H1 (cell line): Measurements from ENCODE around the gene ZNF318. TPM values are rescaled to one million over a fixed set of nuclear protein-coding genes. Genes with fewer than 3 reads are reported as not detected.

Source experiments
- CTCF ChIA-PET: fragments of 300-600 bp; sonication (Branson Sonifier 250); formaldehyde crosslinking; loops from one replicate; lab custom pipeline; 2021; ENCODE audit not compliant: partially characterized antibody; lab: Charles Lee
- POLR2A ChIA-PET: fragments of 300-600 bp; sonication (Branson Sonifier 250); formaldehyde crosslinking; loops from one replicate; lab custom pipeline; 2021; ENCODE audit warnings: inconsistent platforms; ENCODE audit not compliant: partially characterized antibody; lab: Charles Lee
- DNase-seq, 2 experiments: peaks; one replicate each; pipeline versions ENCODE4 v3.0.0 to v3.0.0-alpha.2; 2010 to 2022; ENCODE audit warnings: low spot score in 2 of 2, low read depth in 1 of 2, mixed read lengths in 1 of 2
- FAIRE-seq: peaks from 2 replicates; lab custom pipeline; 2011; peaks lifted over from hg19 to GRCh38; lab: Jason Lieb, UNC
- H2AFZ ChIP-seq: 2 replicates; pipeline ENCODE4 v1.8.1; 2012; ENCODE audit warnings: low read length, inconsistent platforms
- H2AK5ac ChIP-seq: 2 replicates; pipeline ENCODE4 v1.6.1; 2013; ENCODE audit warnings: low read depth, low read length
- H2BK120ac ChIP-seq: replicated peaks from 2 replicates; pipeline ENCODE3; 2013; ENCODE audit warnings: low read depth, low read length, inconsistent platforms
- H2BK12ac ChIP-seq: 2 replicates; pipeline ENCODE4 v1.6.1; 2013; ENCODE audit warnings: low read depth, low read length
- H2BK15ac ChIP-seq: 2 replicates; pipeline ENCODE4 v1.6.1; 2013; ENCODE audit warnings: low read length
- H2BK20ac ChIP-seq: 2 replicates; pipeline ENCODE4 v1.6.1; 2013; ENCODE audit warnings: low read length
- H2BK5ac ChIP-seq: 2 replicates; pipeline ENCODE4 v1.6.1; 2013; ENCODE audit warnings: low read depth, low read length
- H3K14ac ChIP-seq: 2 replicates; pipeline ENCODE4 v1.6.1; 2013; ENCODE audit warnings: inconsistent platforms; ENCODE audit not compliant: insufficient read length
- H3K18ac ChIP-seq: 2 replicates; pipeline ENCODE4 v1.6.1; 2013; ENCODE audit warnings: low read length; ENCODE audit errors: extremely low read depth
- H3K23ac ChIP-seq: 2 replicates; pipeline ENCODE4 v1.6.1; 2013; ENCODE audit warnings: inconsistent platforms; ENCODE audit not compliant: insufficient read length
- H3K23me2 ChIP-seq: 2 replicates; pipeline ENCODE4 v1.6.1; 2013; ENCODE audit warnings: low read depth, low read length
- H3K27ac ChIP-seq: 2 replicates; pipeline ENCODE4 v1.6.1; 2011; ENCODE audit warnings: low read depth, low read length, inconsistent platforms
- H3K27me3 ChIP-seq, 4 experiments: replicated peaks in 1 of 4; 1 replicate in 1 of 4; 2 replicates in 3 of 4; pipeline versions ENCODE4 v1.6.1 to v1.8.1; 2011 to 2013; ENCODE audit warnings: low read length in 3 of 4, mild to moderate bottlenecking in 3 of 4, inconsistent platforms in 2 of 4, mixed read lengths in 2 of 4, moderate library complexity in 1 of 4; ENCODE audit not compliant: control insufficient read depth in 3 of 4, insufficient read depth in 3 of 4; ENCODE audit errors: extremely low read depth in 1 of 4
- H3K36me3 ChIP-seq, 4 experiments: 2 replicates each; pipeline versions ENCODE4 v1.6.1 to v1.8.1; 2011 to 2013; ENCODE audit warnings: mild to moderate bottlenecking in 4 of 4, low read length in 3 of 4, moderate library complexity in 2 of 4, control low read depth in 1 of 4, inconsistent platforms in 1 of 4; ENCODE audit not compliant: insufficient read depth in 4 of 4, control insufficient read depth in 2 of 4
- H3K4ac ChIP-seq: replicated peaks from 2 replicates; pipeline ENCODE3; 2013; ENCODE audit warnings: low read length, low read depth, mixed read lengths, inconsistent platforms; ENCODE audit not compliant: insufficient read length
- H3K4me1 ChIP-seq, 4 experiments: replicated peaks in 1 of 4; 1 replicate in 1 of 4; 2 replicates in 3 of 4; pipeline versions ENCODE4 v1.6.1 to v1.8.1; 2011 to 2013; ENCODE audit warnings: low read length in 3 of 4, inconsistent platforms in 2 of 4, mixed read lengths in 1 of 4; ENCODE audit not compliant: insufficient read depth in 4 of 4, control insufficient read depth in 3 of 4
- H3K4me2 ChIP-seq, 2 experiments: 2 replicates each; pipeline versions ENCODE4 v1.6.1 to v1.8.1; 2011 to 2013; ENCODE audit warnings: low read depth in 2 of 2, low read length in 2 of 2, control low read depth in 1 of 2, inconsistent platforms in 1 of 2, mild to moderate bottlenecking in 1 of 2; ENCODE audit not compliant: insufficient read depth in 1 of 2
- H3K4me3 ChIP-seq, 4 experiments: fragments of 200-600, 300-600 bp in 1 of 4; sonication (generic), shearing (Covaris generic), sonication (Bioruptor Twin) in 1 of 4; 2 replicates each; pipeline versions ENCODE4 v1.5.1 to v1.8.1; 2011 to 2016; ENCODE audit warnings: low read length in 4 of 4, low read depth in 3 of 4, control low read depth in 2 of 4, inconsistent platforms in 2 of 4, mild to moderate bottlenecking in 2 of 4, mixed read lengths in 1 of 4, moderate library complexity in 1 of 4; ENCODE audit not compliant: insufficient read depth in 2 of 4; ENCODE audit errors: extremely low read depth in 1 of 4
- H3K56ac ChIP-seq: replicated peaks from 2 replicates; pipeline ENCODE3; 2013; ENCODE audit warnings: low read depth, mild to moderate bottlenecking, mixed read lengths, low read length, inconsistent platforms; ENCODE audit not compliant: insufficient read length
- H3K79me1 ChIP-seq: 2 replicates; pipeline ENCODE4 v1.6.1; 2013; ENCODE audit warnings: low read depth, low read length, control low read depth
- H3K79me2 ChIP-seq, 2 experiments: 2 replicates each; pipeline versions ENCODE4 v1.6.1 to v1.8.1; 2012 to 2013; ENCODE audit warnings: low read length in 2 of 2, mild to moderate bottlenecking in 2 of 2, inconsistent platforms in 1 of 2; ENCODE audit not compliant: insufficient read depth in 2 of 2, control insufficient read depth in 1 of 2
- H3K9ac ChIP-seq, 4 experiments: replicated peaks in 1 of 4; 1 replicate in 1 of 4; 2 replicates in 3 of 4; pipeline versions ENCODE4 v1.6.1 to v1.8.1; 2011 to 2013; ENCODE audit warnings: low read depth in 3 of 4, low read length in 3 of 4, control low read depth in 2 of 4, mild to moderate bottlenecking in 2 of 4, moderate library complexity in 2 of 4, inconsistent platforms in 1 of 4; ENCODE audit errors: extremely low read depth in 1 of 4
- H3K9me3 ChIP-seq, 2 experiments: 2 replicates each; pipeline versions ENCODE4 v1.6.1 to v1.8.1; 2012 to 2013; ENCODE audit warnings: mild to moderate bottlenecking in 2 of 2, moderate library complexity in 2 of 2, control low read depth in 1 of 2, inconsistent platforms in 1 of 2, low read depth in 1 of 2, low read length in 1 of 2, mixed read lengths in 1 of 2; ENCODE audit not compliant: insufficient read depth in 2 of 2
- H4K20me1 ChIP-seq, 2 experiments: replicated peaks in 1 of 2; 2 replicates each; pipeline versions ENCODE3 to v1.8.1; 2011 to 2013; ENCODE audit warnings: inconsistent platforms in 2 of 2, low read length in 2 of 2, mild to moderate bottlenecking in 1 of 2; ENCODE audit not compliant: insufficient read depth in 2 of 2, control insufficient read depth in 1 of 2
- H4K5ac ChIP-seq: 2 replicates; pipeline ENCODE4 v1.6.1; 2013; ENCODE audit warnings: low read length, low read depth, mixed read lengths, inconsistent platforms; ENCODE audit not compliant: insufficient read length
- H4K8ac ChIP-seq: 2 replicates; pipeline ENCODE4 v1.8.0; 2013; ENCODE audit warnings: mild to moderate bottlenecking, moderate library complexity, low read length, inconsistent platforms; ENCODE audit not compliant: insufficient read depth; ENCODE audit errors: extremely low read depth
- H4K91ac ChIP-seq: replicated peaks from 2 replicates; pipeline ENCODE3; 2013; ENCODE audit warnings: low read length, mixed read lengths, inconsistent platforms; ENCODE audit not compliant: insufficient read length
- ATF3 ChIP-seq: IDR thresholded peaks from 2 replicates; pipeline ENCODE4 v1.6.1; 2011; ENCODE audit warnings: low read depth, mild to moderate bottlenecking, low read length; ENCODE audit not compliant: insufficient read depth
- BACH1 ChIP-seq: IDR thresholded peaks from 2 replicates; pipeline ENCODE4 v1.6.1; 2012; ENCODE audit warnings: low read length, improper control_type of control experiment
- CREB1 ChIP-seq: IDR thresholded peaks from 2 replicates; pipeline ENCODE4 v1.6.1; 2012; ENCODE audit warnings: inconsistent platforms
- POU5F1 ChIP-seq: IDR thresholded peaks from 2 replicates; pipeline ENCODE4 v1.6.1; 2011; ENCODE audit warnings: low read depth, mild to moderate bottlenecking, low read length, moderate library complexity
- SIX5 ChIP-seq: IDR thresholded peaks from 2 replicates; pipeline ENCODE4 v1.6.1; 2011; ENCODE audit warnings: mild to moderate bottlenecking, low read depth, low read length
- WGBS, 2 experiments: shearing (Covaris generic) in 1 of 2; methylation state at CpG; one replicate each; pipeline versions ENCODE4 v1.1.6 to v1.1.7; 2013 to 2015; ENCODE audit warnings: low lambda C conversion rate in 2 of 2, mixed read lengths in 2 of 2, inconsistent platforms in 1 of 2, low coverage in 1 of 2, missing lambda C conversion rate in 1 of 2; ENCODE audit not compliant: insufficient replicate concordance in 2 of 2, insufficient coverage in 1 of 2, insufficient read length in 1 of 2; ENCODE audit errors: extremely low coverage in 1 of 2, missing lambda C conversion rate in 1 of 2; 5-methylcytosine and 5-hydroxymethylcytosine counted together
- polyA plus RNA-seq, 7 experiments: library from polyadenylated mRNA; depleted of rRNA in 3 of 7; stranded (reverse) in 5 of 7; unstranded in 2 of 7; fragments of >200 nt in 5 of 7; fragments of 200-250 nt in 2 of 7; gene quantifications; 1 replicate in 5 of 7; 2 replicates in 1 of 7; 4 replicates in 1 of 7; pipeline versions ENCODE4 v1.2.1 to v1.2.3, GENCODE V29; 2011 to 2013; ENCODE audit warnings: missing spikeins in 2 of 7, mixed read lengths in 2 of 7
- total RNA-seq: library from RNA; stranded (reverse); fragmentation: NEBNext Ultra II Directional; extraction: Animal tissue kit (Norgen Biotek cat#: 25700); gene quantifications from 2 replicates; pipeline ENCODE4 v1.2.1, GENCODE V29; 2021

Gene ZNF318
- total and polyA plus RNA-seq, 2 of the 8 experiments (the other 6 are each of a cell fraction or from before 2014, with no cell fraction given), result 10.2 to 22.1 TPM

- Histone ChIP-seq H2BK20ac (no peak overlapping the region), H3K27ac (no peak overlapping the region), H2BK12ac (peak overlapping the region; percentile 50; the same call in 1 of the 2 replicates), H4K20me1 (no peaks in the 10 kb centered on the region), H3K4me3 (no peak overlapping the region), H3K9me3 (no peaks in the 10 kb centered on the region), H3K14ac (no peak overlapping the region), H3K18ac (peak overlapping the region; percentile 19; the same call in 1 of the 2 replicates), H2BK120ac (no peak overlapping the region), H4K8ac (no peak overlapping the region)
- no peak for DNase-seq
- 83% methylated on average over 5 of the region's 5 CpGs; no CpG with 5 or more reads in 1 of the 2 experiments for WGBS, 2 experiments
- no peak for TF ChIP-seq CREB1
- no peak for TF ChIP-seq POU5F1
- TF ChIP-seq ATF3, result no peak
- no peak for TF ChIP-seq SIX5
- no peak for TF ChIP-seq BACH1
- TF ChIP-seq, all 59 proteins: peak for 0
- Histone ChIP-seq H3K23ac (no peak overlapping the region), H3K4ac (no peak overlapping the region), H4K91ac (no peak overlapping the region), H3K56ac (no peak overlapping the region), H4K5ac (no peak overlapping the region), H3K36me3 (no peaks in the 10 kb centered on the region), H2BK15ac (no peak overlapping the region), H2AFZ (peak overlapping the region; percentile 76; the same call in 1 of the 2 replicates), H3K9ac (no peak overlapping the region), H3K79me1 (no peaks in the 10 kb centered on the region), H3K79me2 (no peaks in the 10 kb centered on the region), H2AK5ac (no peak overlapping the region), H3K4me2 (no peak overlapping the region), H3K23me2 (no peaks in the 10 kb centered on the region), H3K4me1 (no peaks in the 10 kb centered on the region; a peak in 2 of 7 replicates), H2BK5ac (no peak overlapping the region), H3K27me3 (no peaks in the 10 kb centered on the region; a peak in 2 of 7 replicates)
- no peak for FAIRE-seq
- ChIA-PET CTCF (interaction anchor here (0.6 to 2.5 kb wide), 7 partner anchors 9 to 108 kb away, joined by 3 to 8 read pairs (median 4); no protein-coding TSS in a partner anchor), POLR2A (interaction anchor here (1.1 kb wide), 2 partner anchors 40 to 164 kb away, joined by 3 read pairs; no protein-coding TSS in a partner anchor)
Observed at GRCh38 chr6:43393602-43394001, 24.2 kb upstream of the ZNF318 start.
